GM23338 (cell line): ENCODE measurements around the gene SPECC1. TPM values are rescaled to one million over a fixed set of nuclear protein-coding genes. Genes with fewer than 3 reads are reported as not detected.
"Not testable (repeated sequence)": the region's sequence is repeated elsewhere in the genome, so short reads cannot be mapped to it uniquely, and the experiment has no call there.

Experiments used
- ATAC-seq: fragments of 200-7000 bp; cut with Tn5 transposase; 3 replicates; pipeline ENCODE4 v1.9.1; 2020
- DNase-seq: peaks from one replicate; pipeline ENCODE4 v3.0.0-alpha.2; 2015; ENCODE audit warnings: low spot score
- H2AFZ ChIP-seq: fragments of 200-600 bp; sonication (generic); 2 replicates; pipeline ENCODE4 v1.8.0; 2016; ENCODE audit warnings: antibody characterized with exemption, mild to moderate bottlenecking, moderate library complexity
- H3F3A ChIP-seq: fragments of 200-600 bp; sonication (generic); replicated peaks from 2 replicates; pipeline ENCODE4 v1.8.0; 2017; ENCODE audit warnings: antibody characterized with exemption, mixed run types, low read depth
- H3K27ac ChIP-seq: fragments of 200-600 bp; sonication (generic); 2 replicates; pipeline ENCODE4 v1.6.1; 2016; ENCODE audit warnings: low read depth
- H3K27me3 ChIP-seq: fragments of 200-600 bp; sonication (generic); 2 replicates; pipeline ENCODE4 v1.8.0; 2016; ENCODE audit warnings: mild to moderate bottlenecking, mixed run types, moderate library complexity; ENCODE audit not compliant: insufficient read depth
- H3K36me3 ChIP-seq: fragments of 200-600 bp; sonication (generic); 2 replicates; pipeline ENCODE4 v1.8.0; 2016; ENCODE audit warnings: mild to moderate bottlenecking; ENCODE audit not compliant: insufficient read depth
- H3K4me1 ChIP-seq: fragments of 200-600 bp; sonication (generic); 2 replicates; pipeline ENCODE4 v1.8.0; 2016; ENCODE audit warnings: mild to moderate bottlenecking, moderate library complexity; ENCODE audit not compliant: insufficient read depth
- H3K4me2 ChIP-seq: fragments of 200-600 bp; sonication (generic); 2 replicates; pipeline ENCODE4 v1.7.1; 2017; ENCODE audit warnings: mixed run types
- H3K4me3 ChIP-seq: fragments of 200-600 bp; sonication (generic); 2 replicates; pipeline ENCODE4 v1.6.1; 2016; ENCODE audit warnings: mixed run types
- H3K79me2 ChIP-seq: fragments of 200-600 bp; sonication (generic); replicated peaks from 2 replicates; pipeline ENCODE4 v1.8.0; 2017; ENCODE audit warnings: mild to moderate bottlenecking; ENCODE audit not compliant: insufficient read depth
- H3K9me2 ChIP-seq: fragments of 200-600 bp; sonication (generic); 2 replicates; pipeline ENCODE4 v1.8.0; 2017; ENCODE audit not compliant: insufficient read depth
- H4K20me1 ChIP-seq: fragments of 200-600 bp; sonication (generic); replicated peaks from 2 replicates; pipeline ENCODE4 v1.8.0; 2017; ENCODE audit warnings: mild to moderate bottlenecking; ENCODE audit not compliant: insufficient read depth
- H3K27ac Mint-ChIP-seq: 2 replicates; pipeline ENCODE4 v1.8.0; 2020; ENCODE audit warnings: inconsistent platforms, mild to moderate bottlenecking, moderate library complexity, mixed read lengths
- H3K27me3 Mint-ChIP-seq: 3 replicates; pipeline ENCODE4 v1.8.0; 2022; ENCODE audit warnings: low read depth, mild to moderate bottlenecking, moderate library complexity, mixed read lengths, inconsistent platforms; ENCODE audit not compliant: insufficient read depth, poor library complexity
- H3K36me3 Mint-ChIP-seq: 3 replicates; pipeline ENCODE4 v1.8.0; 2021; ENCODE audit warnings: low read depth, mild to moderate bottlenecking, inconsistent platforms, moderate library complexity, mixed read lengths
- H3K4me1 Mint-ChIP-seq: 3 replicates; pipeline ENCODE4 v1.8.0; 2020; ENCODE audit warnings: mild to moderate bottlenecking, inconsistent platforms, mixed read lengths
- H3K4me3 Mint-ChIP-seq: 3 replicates; pipeline ENCODE4 v1.8.0; 2021; ENCODE audit warnings: moderate library complexity, mild to moderate bottlenecking, inconsistent platforms, mixed read lengths
- H3K9me3 Mint-ChIP-seq: 3 replicates; pipeline ENCODE4 v1.8.0; 2020; ENCODE audit warnings: moderate library complexity, mild to moderate bottlenecking, inconsistent platforms, mixed read lengths
- CREB1 ChIP-seq: fragments of 250-450 bp; sonication (Bioruptor Pico); IDR thresholded peaks from 2 replicates; pipeline ENCODE4 v1.5.0; 2020; ENCODE audit warnings: low read depth, mild to moderate bottlenecking, moderate library complexity
- CTCF ChIP-seq, 2 experiments: fragments of 200-600 bp in 1 of 2; sonication (generic) in 1 of 2; conservative IDR thresholded peaks; 2 replicates each; pipeline versions ENCODE4 v1.5.1 to v1.6.1; 2016 to 2017; ENCODE audit warnings: antibody characterized with exemption in 2 of 2, low read depth in 2 of 2, mild to moderate bottlenecking in 2 of 2, moderate library complexity in 1 of 2
- ETS1 ChIP-seq: IDR thresholded peaks from 2 replicates; pipeline ENCODE4 v1.6.1; 2016; ENCODE audit warnings: antibody characterized with exemption
- EZH2phosphoT487 ChIP-seq: fragments of 200-600 bp; sonication (generic); IDR thresholded peaks from one replicate; pipeline ENCODE4 v1.8.1; 2018; ENCODE audit warnings: antibody characterized with exemption; ENCODE audit not compliant: unreplicated experiment
- JUNB ChIP-seq: IDR thresholded peaks from one replicate; pipeline ENCODE4 v1.6.1; 2016; ENCODE audit warnings: antibody characterized with exemption; ENCODE audit not compliant: unreplicated experiment
- REST ChIP-seq: IDR thresholded peaks from one replicate; pipeline ENCODE4 v1.6.1; 2018; ENCODE audit warnings: antibody characterized with exemption; ENCODE audit not compliant: unreplicated experiment
- STAT1 ChIP-seq: IDR thresholded peaks from one replicate; pipeline ENCODE4 v1.6.1; 2016; ENCODE audit warnings: antibody characterized with exemption; ENCODE audit not compliant: unreplicated experiment
- ZNF331 ChIP-seq: fragments of 250-450 bp; sonication (Bioruptor Pico); IDR thresholded peaks from 2 replicates; pipeline ENCODE4 v1.5.0; 2020; ENCODE audit warnings: low read depth, mild to moderate bottlenecking, moderate library complexity
- ZNF462 ChIP-seq: fragments of 250-450 bp; sonication (Bioruptor Pico); IDR thresholded peaks from 2 replicates; pipeline ENCODE4 v1.5.0; 2020; ENCODE audit warnings: mild to moderate bottlenecking, moderate library complexity
- polyA plus RNA-seq: library from polyadenylated mRNA; unstranded; fragments of >200 nt; fragmentation: Nextera tagmentation; extraction: Ambion mirVana; gene quantifications from 2 replicates; pipeline ENCODE4 v1.2.1, GENCODE V29; 2016
- total RNA-seq: library from RNA; depleted of rRNA; stranded (reverse); fragments of >200 nt; shearing (Covaris generic); gene quantifications from 2 replicates; pipeline ENCODE4 v1.2.3, GENCODE V29; 2014

Gene SPECC1
- total and polyA plus RNA-seq, 2 experiments from 2014 or later: 42.6 to 101 TPM

GRCh38 chr17:20196286-20196685, 187.1 kb downstream of the SPECC1 start:
- not testable (repeated sequence) for H3K27me3 Mint-ChIP-seq, DNase-seq, H3K27me3 ChIP-seq, H3F3A ChIP-seq, H3K4me3 ChIP-seq, H3K4me3 Mint-ChIP-seq, H3K27ac ChIP-seq, H3K9me2 ChIP-seq, H2AFZ ChIP-seq, H4K20me1 ChIP-seq, ATAC-seq, H3K27ac Mint-ChIP-seq, H3K4me2 ChIP-seq
- Mint-ChIP-seq H3K36me3 (peaks cover 71% of the 10 kb centered on the region), H3K9me3 (peaks cover 61% of the 10 kb centered on the region), H3K4me1 (peaks cover 25% of the 10 kb centered on the region)
- Histone ChIP-seq H3K4me1 (peaks cover 22% of the 10 kb centered on the region), H3K36me3 (peaks cover 22% of the 10 kb centered on the region), H3K79me2 (peaks cover 91% of the 10 kb centered on the region)

- H3K36me3 ChIP-seq: peaks cover 22% of the 10 kb centered on the region
- ATAC-seq (no peak), DNase-seq (no peak)
- H3K79me2 ChIP-seq: peaks cover 80% of the 10 kb centered on the region
- Mint-ChIP-seq H3K4me3 (no peak overlapping the region), H3K4me1 (peaks cover 26% of the 10 kb centered on the region), H3K36me3 (peaks cover 63% of the 10 kb centered on the region), H3K27me3 (peaks cover 3% of the 10 kb centered on the region), H3K27ac (no peak overlapping the region), H3K9me3 (peaks cover 61% of the 10 kb centered on the region)
- no peaks in the 10 kb centered on the region for H4K20me1 ChIP-seq
- no peaks in the 10 kb centered on the region for H3F3A ChIP-seq
- H2AFZ ChIP-seq: no peak overlapping the region
- H3K27ac ChIP-seq: no peak overlapping the region
- no peaks in the 10 kb centered on the region for H3K9me2 ChIP-seq
- H3K4me1 ChIP-seq: peaks cover 24% of the 10 kb centered on the region
- no peak overlapping the region for H3K4me2 ChIP-seq
- no peaks in the 10 kb centered on the region for H3K27me3 ChIP-seq
- H3K4me3 ChIP-seq: no peak overlapping the region
- TF ChIP-seq CREB1 (no peak), ETS1 (no peak), EZH2phosphoT487 (no peak), CTCF (conservative IDR thresholded peaks at IDR 0.05; ENCODE audit: low read depth in 2 of 2) (no peak), ZNF331 (CRISPR knock-in tag) (no peak), JUNB (no peak), STAT1 (no peak), REST (no peak), ZNF462 (CRISPR knock-in tag) (no peak)
Measured at GRCh38 chr17:20197272-20197926, 188.2 kb downstream of the SPECC1 start.
